GM23248 (cell line): ENCODE measurements around the gene R3HDML.

Source experiments
- EZH2 ChIP-seq: fragments of 200-600 bp; sonication (generic); IDR thresholded peaks from 2 replicates; pipeline ENCODE4 v1.6.1; 2018; ENCODE audit warnings: antibody characterized with exemption, mild to moderate bottlenecking; ENCODE audit not compliant: insufficient read depth, poor library complexity, severe bottlenecking
- EZH2phosphoT487 ChIP-seq: fragments of 200-600 bp; sonication (generic); IDR thresholded peaks from 2 replicates; pipeline ENCODE4 v1.6.1; 2018; ENCODE audit warnings: antibody characterized with exemption, moderate library complexity, mild to moderate bottlenecking, low read depth; ENCODE audit not compliant: insufficient read depth

- no peak for TF ChIP-seq EZH2phosphoT487
- TF ChIP-seq EZH2: no peak
These were observed 20.8 kb downstream of the R3HDML start for GRCh38 chr20:44357555-44358125.
